Hypothalamus (tissue), 51 donors: ENCODE data around the gene TMPO.
"Not testable (repeated sequence)": the region's sequence is repeated elsewhere in the genome, so short reads cannot be mapped to it uniquely, and the experiment has no call there.

Experiments used
- DNase-seq, 51 donors: peaks; one replicate each; lab custom pipeline; 2025; lab: John Stamatoyannopoulos, UW

The TMPO gene

GRCh38 chr12:98515287-98516110 is at the start of gene TMPO:
TMPO (plus strand) TSS chr12:98515590; CDS start chr12:98515868, 278 bp downstream.
- peak; percentile 45 to 94 (median 83) for DNase-seq

- no peak for DNase-seq
Measured at GRCh38 chr12:98465950-98466602, 49.3 kb upstream of the TMPO start.

DNA sequence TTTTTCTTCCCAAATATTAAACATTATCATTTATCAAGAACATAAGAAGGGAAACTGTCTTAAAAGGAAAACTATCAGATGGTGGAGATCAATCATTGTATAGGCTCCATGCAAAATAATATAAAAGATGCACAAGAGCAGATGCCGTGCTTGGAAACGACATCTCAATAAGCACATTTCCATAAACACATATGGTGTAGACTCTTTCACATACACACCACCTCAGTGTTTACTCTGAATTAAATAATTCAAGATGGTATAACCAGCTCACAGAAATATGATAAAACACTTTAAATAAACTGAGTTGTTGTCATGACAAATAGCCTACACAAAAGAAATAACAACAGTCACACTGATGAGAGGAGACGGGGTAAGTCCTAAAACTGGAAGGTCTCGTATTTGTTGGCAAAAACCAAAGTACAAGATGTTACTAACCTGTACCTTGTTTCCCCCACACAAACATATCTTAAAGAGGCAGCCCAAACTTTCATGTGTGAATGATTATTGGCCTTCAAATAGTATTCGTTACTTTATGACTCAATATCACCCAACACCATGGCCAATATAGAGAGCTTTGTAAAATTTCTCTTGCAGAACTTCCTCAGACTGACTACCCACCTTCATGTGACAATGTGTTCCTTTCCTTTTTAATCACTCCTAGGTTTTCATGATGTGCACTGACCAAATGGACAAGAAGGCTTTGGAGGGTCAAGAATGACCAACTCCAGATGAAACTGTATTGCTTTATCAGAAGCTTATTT is 48.6 kb upstream of the TMPO start:
- DNase-seq = no peak

- DNase-seq = no peak
Measured at GRCh38 chr12:98469109-98469508, 46.3 kb upstream of the TMPO start.

DNA sequence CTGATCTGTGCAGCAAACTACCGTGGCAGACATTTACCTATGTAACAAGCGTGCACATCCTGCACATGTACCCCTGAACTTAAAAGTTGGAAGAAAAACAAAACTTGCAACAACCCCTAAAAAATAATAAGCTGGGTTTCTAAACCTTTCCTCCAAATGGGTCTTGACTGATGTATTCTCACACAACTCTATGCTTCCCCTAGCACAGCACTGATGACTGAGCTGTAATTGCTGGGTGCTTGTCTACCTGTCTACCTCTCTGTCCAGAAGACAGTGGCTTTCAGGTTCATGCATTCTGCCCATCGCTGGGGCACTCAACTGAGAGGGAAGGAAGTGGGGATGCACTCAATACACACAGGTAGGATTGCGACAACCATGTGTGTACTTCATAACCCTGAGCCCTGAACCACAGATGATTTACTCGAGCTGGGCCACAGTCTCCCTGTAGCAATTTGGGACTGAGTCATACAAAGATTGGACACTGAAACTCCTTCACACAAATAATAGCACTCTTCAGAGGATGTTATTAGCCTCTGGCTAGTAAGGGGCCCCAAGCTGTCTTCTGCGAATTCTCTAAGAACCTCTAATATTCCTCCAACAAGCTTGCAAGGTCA is 44.8 kb upstream of the TMPO start:
- DNase-seq = no peak

DNA sequence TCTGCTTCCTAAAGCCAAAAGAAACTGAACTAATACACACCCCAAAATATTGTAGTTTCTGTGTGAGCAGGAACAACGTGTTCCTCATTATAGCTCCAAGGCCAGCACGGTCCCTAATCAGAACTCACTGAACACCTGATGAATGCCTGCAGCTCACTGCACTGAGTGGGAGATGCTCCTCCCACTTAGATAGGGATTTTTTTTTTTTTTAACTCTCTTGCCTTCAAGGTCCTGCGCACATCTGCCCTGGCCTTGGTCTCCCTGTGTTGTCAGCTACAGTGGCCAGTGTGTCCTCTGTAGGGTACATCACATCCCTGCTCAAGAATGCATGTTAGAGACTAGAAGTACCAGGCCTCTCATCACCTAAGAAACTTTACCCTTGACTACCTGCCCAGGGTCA is 44.3 kb upstream of the TMPO start:
- DNase-seq = no peak

DNA sequence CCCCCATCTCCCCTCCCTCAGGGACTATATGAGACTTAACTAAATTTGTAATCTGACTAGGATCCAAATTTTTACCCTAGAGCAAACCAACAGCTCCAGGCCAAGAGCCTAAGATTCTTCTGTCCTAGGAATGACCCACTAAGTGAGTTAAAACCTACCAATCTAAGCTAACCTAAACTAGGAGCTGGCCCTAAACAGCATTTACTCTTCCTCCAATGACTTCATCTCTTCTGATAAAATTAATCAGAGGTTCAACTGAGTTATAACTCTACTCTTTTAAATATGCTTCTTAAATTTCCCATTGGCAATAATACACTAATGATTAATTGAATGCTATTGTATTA is 39.9 kb upstream of the TMPO start:
- DNase-seq = no peak

DNA sequence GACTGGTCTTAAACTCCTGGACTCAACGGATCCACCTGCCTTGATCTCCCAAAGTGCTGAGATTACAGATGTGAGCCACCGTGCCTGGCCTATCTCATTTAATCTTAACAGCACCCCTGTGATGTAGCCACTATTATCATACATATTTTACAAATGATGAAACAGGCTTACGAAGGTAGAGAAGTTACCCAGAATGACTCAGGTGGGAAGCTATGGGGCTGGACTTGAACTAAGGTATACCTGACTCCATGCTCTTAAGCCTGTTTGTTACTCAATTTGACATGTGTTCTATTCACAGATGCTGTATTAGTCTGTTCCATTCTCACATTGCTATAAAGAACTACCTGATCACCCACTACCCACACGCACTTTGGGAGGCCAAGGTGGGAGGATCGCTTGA is 36.8 kb upstream of the TMPO start:
- no peak for DNase-seq

GRCh38 chr12:98483621-98484503 is 31.5 kb upstream of the TMPO start:
- DNase-seq = no peak

- DNase-seq = no peak
Measured at GRCh38 chr12:98485792-98486340, 29.5 kb upstream of the TMPO start.

DNA sequence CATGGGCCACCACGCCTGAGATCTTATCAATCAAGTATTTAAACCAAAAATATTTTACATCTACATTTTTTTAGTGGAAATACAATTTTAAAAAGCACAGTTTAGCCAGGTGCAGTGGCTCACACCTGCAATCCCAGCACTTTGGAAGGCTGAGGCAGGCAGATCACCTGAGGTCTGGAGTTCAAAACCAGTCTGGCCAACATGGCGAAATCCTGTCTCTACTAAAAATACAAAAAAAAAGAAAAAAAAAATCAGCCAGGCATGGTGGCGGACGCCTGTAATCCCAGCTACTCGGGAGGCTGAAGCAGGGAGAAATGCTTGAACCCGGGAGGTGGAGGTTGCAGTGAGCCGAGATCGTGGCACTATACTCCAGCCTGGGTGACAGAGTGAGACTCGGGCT is 27.0 kb upstream of the TMPO start:
- DNase-seq = not testable (repeated sequence)

DNA sequence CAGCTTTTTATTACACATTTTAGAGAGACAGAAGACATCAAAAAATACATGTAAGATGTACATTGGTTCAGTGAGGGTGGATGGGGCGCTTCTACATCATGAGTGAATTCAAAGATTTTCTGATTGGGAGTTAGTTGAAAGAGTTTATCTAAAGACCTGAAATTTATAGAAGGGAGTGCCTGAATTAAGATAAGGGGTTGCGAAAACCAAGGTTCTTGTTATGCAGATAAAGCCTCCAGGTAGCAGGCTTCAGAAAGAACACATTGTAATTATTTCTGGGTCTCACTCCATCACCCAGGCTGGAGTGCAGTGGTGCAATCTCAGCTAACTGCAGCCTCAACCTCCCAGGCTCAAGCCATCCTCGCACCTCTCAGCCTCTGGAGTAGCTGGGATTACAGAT is 26.2 kb upstream of the TMPO start:
- no peak for DNase-seq

DNA sequence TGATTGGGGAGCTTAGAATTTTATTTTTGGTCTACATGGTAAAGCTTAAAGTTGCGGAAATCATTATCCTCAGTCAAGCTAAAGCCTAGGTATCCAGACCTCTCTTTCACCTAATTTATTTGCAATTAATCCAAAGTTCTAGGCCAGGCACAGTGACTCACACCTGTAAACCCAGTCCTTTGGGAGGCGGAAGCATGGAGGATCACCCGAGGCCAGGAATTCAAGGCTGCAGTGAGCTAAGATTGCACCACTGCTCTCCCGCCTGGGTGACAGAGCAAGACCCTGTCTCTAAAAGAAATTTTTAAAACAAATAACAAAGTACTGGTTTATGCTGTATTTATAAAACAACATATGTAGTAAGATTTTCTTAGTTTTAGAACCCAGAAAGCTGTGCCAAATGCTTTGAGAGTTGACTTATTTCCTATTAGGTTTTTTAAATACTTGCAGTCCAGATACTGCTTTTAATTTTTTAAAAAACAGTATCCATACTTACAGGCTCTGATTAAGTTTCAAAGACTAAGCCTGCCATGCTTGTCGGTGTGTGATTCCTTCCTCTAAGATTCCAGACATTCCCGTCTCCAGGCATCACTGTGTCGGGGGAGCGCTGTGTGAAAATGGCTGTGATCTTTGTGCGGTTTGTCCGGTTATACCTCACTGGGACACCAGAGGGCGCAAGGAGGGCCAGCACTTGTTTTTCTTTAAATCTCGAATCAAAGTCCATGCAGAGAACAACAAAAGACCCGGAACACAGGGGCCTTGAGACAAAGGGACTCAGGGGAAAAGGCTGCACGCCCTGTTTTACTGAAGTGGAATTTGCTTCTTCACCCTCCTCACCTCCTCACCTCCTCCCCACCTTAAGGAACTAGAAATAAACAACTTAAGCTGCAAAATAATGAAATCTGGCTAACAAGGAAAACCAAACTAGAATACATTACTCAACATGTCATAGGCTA is 24.6 kb upstream of the TMPO start:
- peak; percentile 2 to 92 (median 68) for DNase-seq

- no peak for DNase-seq
Measured at GRCh38 chr12:98492580-98493140, 22.7 kb upstream of the TMPO start.

GRCh38 chr12:98501266-98501629 is 14.1 kb upstream of the TMPO start:
- not testable (repeated sequence) for DNase-seq

- peak; percentile 33 to 98 (median 79) for DNase-seq
Measured at GRCh38 chr12:98503342-98503591, 12.1 kb upstream of the TMPO start.

DNA sequence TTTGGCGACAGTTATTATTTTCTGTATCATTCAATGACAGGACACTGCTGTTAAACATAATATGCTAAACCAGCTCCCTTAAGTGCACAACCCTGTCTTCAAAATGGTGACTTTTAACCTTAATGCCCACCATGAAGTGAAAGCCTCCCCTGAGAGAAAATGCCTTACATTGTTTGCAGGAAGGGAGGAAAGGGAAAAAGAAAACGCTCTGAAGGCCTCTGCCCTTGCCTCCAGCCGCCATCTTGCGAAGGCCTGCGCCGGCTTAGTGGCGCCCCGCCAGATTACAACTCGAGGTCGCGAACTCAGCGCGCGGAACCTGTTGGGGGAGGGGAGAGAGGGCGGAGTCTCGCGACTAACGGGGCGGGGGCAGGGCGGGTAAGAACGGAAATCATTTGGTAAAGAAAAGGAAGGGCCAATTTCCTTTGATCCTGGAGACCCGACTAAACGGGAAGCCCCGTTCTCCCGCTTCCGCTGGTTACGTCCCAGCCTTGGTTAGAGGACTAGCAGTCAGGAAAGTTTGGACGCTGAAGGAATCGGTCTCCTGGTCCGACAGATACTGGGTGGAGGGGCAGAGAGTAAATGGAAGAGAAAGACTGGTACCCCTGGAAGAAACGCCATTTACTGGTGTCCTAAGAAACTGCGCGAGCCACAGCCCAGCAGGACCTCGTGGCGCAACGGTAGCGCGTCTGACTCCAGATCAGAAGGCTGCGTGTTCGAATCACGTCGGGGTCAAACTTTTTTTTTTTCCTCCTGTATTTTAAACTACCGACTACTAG is 11.6 kb upstream of the TMPO start:
- DNase-seq = peak; percentile 45 to 98 (median 83)

- no peak for DNase-seq
Measured at GRCh38 chr12:98504368-98504617, 11.1 kb upstream of the TMPO start.
